Measurements from ENCODE around the gene LCA5L.

Gene LCA5L

DNA sequence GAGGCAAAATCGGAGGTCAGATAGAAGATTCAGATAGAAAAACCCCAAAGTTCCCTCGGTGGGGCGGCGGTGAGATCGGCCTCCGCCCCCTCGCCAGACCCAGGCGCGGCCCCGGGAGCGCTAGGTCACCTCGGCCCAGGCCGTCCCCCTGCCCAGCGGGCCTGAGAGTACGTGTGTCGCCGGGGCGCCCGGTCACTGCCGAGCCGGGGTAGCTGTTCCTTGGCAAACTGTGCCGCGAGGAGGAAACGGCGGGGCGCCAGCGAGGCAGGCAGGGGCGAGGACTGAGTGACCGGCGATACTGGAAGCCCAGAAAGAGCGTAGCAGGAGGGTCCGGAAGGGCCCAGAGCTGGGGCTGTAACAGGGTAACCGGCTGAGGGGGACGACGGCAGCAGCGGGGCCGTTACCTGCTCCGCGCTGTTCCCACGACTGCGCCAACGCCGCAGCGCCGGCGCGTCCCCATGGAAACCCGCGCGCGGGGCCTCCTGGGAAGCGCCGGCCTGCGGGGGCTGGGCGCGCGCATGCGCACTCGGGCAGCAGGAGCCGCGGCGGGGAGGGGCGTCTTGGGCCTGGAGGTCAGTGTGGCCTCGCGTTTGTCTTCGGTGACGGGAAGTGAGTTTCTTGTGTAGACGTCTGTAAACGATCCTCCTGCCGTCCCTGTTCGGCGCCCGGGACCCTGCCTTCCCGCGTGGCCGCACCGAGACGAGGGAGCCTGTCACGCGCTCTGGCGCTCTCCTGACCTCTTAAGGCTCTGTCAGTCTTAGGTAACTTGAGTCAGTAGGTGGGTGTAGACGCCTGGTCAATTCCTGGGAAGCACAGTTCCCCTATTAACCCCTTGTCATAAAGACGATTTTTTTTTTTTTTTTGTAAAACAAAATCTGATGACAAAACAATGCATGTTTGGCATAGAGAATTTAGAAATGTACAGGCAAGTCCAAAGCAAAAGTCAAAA, at the start of gene LCA5L:
Gene LCA5L, minus strand, starts transcription at position 458 of the 949 bp plus-strand sequence. CDS start 17,285 bp downstream, outside the sequence.
- DNase-seq, result peak; percentile 57 to 92

DNA sequence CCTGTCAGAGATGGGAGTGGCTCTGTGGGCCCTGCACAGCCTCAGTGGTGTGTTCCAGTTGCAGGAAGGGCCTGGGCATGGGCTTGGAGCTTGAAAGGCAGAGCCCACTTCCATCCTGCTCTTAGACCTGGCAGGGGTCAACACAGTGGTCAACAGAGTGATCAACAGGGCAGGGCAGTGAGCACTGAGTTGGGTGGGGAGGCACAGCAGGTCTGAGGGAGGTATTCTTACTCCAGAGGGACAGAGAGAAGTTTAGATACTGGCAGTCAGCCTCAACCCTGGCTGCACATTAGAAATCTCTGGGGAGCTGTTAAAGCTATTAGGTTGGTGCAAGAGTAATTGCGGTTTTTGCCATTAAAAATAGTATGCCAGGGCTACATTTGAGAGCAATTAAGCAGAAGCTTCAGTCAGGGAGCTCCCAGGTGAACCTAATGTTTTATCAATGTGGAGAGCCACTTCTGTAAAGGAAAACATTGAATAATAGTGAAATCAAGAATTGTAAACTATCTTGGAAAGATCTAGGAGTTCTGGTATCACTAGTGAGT, 43.9 kb upstream of the LCA5L start:
- peak; percentile 7 to 47 for DNase-seq

DNA sequence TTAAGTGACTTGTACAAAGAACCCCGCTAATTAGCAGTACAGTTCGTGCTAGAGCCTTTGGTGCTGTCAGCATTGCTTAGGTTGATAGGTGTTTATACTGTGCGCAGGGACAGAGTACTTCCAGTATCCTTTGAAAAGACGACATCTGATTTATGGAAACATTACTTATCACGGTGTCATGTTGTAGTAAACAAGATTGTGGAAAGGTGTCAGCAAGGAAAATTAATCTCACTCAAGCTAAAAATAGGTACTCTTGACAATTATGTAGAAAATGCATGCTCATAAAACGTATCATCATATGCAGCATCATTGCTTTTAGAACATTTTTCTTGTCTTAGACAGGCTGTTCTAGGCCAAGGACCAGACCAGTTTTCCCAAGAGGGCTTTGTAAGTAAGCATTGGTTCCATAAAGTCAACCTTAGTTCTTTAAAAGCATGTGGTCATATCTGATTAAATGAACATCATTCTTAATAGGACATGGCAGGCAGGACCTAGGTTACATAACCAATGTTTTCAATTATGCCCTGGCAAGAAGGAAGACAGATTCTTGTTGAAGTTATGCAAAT, 39.2 kb upstream of the LCA5L start:
- no peak for DNase-seq

DNA sequence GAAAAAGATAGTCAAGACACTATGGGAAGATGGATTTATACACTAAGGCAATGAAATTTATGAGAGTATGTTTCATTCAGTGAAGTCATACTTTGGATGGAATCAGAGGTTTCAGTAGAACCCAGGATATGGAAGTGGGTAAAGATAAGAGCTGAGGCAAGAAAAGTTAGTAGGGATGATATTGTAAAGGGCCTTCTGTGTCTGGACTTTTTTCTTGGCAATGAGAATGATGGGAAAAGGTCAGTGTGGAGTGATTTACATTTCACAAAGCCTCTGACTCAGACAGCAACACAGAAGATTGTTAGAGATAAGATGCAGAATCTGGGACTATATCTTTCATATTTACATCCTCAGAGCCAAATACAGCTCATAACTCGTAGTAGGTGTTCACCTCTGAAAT, 38.3 kb upstream of the LCA5L start:
- no peak for DNase-seq

DNA sequence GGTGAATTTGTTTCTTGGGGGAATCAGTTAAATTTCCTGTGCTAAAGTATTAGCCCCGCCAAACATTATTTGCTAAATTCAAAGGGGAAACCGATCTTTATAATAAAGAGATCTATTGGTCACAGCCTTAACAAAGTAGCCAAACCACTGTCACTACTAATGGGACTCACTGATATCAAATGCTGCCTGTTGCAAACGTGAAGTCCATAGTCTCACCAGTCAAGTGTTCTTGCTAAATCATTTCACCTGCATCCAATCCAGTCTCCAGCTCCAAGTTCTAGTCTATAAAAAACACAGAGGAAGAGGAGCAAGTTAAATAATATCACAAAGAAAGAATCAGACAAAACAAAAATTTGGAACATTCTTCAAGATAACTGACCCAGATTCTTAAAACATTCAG, 36.3 kb upstream of the LCA5L start:
- DNase-seq, result no peak

DNA sequence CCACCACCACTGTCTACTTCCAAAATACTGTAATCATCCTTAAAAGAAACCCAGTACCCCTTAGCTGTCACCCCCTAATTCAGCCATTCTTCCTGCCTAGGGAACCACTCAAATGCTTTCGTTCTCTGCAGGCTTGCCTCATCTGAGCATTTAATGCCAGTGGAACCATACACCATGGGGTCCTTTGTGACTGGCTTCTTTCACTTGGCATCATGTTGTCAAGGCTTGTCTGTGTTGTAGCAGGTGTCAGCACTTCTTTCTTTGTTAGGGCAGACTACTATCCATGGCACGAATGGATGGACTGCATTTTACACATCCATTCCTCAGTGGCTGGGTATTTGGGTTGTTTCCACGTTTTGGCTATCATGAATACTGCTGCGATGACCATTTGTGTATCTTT, 34.7 kb upstream of the LCA5L start:
- DNase-seq, result no peak

DNA sequence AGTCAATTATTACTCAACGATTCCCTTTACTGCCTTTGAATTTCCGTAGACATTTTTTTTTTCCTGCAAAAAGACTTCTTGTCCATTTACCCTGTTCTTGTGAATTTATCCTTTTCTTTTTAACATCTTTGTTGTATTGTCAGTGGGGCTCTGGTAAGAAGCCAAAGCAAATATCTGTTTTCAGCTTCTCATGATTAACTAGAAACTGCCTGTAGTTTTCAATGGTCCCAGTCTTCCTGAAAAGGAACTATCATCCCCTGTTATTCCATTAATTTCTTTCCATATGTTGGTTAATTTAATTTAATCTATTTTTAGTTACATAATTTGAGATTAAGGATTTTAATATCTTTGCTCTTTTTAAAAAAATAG, 34.2 kb upstream of the LCA5L start:
- no peak for DNase-seq

DNA sequence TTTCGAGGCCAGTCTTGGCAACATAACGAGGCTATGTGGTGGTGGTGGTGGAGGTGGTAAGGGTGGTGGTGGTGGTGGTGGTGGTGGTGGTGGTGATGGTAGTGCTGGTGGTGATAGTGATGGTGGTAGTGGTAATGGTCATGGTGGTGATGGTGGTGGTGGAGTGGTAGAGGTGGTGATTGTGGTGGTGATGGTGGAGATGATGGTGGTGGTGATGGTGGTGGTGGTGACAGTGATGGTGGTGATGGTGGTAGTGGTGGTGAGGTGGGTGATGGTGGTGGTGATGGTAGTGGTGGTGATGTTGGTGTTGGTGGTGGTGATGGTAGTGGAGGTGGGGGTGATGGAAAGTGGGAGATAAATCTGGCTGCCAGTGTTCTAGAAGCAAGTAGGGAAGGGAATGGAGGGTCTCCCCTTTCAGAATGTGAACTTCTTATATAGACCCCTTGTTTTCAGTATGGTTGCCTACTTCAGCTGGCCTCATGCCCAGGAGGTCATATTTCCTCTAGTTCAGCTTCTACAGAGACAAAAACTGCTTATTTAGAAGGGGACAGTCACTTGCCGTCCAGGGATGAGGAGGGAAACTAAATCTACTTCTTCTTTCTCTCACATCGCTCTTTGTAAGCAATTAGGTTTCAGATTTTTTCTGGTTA, 33.7 kb upstream of the LCA5L start:
- DNase-seq, result no peak

DNA sequence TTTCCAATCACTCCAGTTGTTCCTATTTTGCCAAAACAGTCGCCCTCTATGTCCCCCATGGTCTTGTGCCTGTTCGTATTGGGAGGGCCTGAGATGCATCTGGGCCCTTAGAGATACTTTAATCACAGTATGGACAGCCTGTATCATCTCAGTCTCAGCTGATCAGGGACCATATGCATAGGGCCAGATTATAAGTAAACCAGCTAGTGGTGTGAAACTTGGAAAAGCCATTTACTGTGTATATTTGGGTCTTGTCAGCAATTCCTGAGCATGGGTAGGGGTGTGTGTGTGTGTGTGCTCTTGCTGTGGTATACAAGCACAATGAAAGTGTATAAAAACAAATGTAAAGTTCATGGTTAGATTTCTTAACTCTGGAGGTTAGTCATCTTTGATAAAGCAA, 29.0 kb upstream of the LCA5L start:
- no peak for DNase-seq

DNA sequence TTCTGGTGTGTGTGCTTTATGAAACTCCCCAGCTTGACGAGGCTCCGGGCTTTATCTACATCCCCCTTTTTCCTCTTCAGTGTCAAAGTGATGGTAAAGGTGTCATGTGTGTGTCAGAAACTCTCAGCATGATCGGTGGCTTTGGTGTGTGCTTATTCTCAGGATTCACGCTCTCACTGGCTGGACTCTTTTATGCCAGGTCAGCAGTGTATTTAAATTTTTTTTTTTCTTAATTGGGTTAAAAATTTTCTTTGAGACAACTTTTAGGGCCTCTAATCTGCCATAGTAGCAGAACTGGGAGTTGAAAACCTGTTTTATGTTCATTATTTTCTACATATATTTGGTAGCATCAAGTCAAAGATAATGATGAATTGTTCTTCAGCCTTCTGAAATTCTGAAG, 27.2 kb upstream of the LCA5L start:
- no peak for DNase-seq

DNA sequence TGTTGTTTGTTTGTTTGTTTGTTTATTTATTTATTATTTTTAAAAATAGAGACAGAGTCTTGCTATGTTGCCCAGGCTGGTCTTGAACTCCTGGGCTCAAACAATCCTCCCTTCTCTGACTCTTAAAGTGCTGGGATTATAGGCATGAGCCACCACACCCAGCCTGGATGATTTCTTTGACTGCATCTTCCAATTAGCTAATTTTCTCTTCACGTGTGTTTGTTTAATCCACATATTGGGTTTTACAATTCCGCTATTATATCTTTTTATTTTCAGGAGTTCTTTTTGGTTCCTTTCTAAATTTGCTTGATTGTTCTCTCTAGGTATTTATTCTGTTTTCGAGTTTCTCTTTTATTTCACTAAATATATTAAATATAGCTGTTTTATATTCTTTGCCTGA, 26.0 kb upstream of the LCA5L start:
- no peak for DNase-seq

DNA sequence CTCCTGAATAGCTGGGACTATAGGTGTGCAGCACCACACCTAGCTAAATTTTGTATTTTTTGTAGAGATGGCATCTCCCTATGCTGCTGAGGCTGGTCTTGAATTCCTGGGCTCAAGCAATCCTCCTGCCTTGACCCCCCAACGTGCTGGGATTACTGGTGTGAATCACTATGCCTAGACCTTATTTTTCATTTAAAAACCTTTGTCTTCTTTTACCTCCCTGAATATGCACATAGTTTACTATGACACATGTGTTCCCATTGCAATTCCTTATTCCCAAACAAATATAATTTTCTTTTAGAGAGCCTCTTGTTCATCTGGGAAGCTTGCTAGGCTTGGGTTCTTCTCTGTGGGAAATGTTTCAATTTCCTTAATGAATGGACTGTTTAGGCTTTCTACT, 23.0 kb upstream of the LCA5L start:
- DNase-seq, result no peak

DNA sequence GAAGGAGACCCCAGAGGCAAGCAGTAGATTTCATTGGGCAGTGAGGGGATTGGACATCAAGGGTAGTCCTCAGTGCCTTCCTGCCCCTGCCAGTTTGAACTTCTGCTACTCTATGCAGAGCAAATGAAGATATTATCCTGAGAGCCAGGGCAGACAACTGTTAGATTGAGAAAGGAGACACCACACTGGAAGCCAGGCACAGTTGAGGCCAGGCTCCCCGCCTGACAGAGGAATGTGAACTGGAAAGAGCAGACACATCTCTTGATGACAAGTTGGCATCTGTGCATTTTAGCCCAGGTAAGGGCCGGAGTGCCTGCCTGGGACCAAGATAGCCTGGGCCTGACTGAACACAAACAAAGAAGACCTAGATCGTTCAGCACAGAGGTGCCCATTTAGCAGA, 22.2 kb upstream of the LCA5L start:
- no peak for DNase-seq

DNA sequence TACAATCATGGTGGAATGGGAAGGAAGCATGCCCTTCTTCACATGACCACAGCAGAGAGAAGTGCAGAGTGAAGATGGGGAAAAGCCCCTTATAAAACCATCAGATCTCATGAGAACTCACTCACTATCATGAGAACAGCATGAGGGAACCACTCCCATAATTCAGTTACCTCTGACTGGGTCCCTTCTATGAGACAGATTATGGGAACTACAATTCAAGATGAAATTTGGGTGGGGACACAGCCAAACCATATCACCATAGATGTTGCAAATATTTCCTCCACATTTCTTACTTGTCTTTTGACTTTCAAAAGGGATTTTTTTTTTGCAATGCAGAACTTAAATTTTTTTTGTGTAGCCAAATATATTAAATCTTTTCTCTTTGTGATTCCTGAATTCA, 21.0 kb upstream of the LCA5L start:
- no peak for DNase-seq

DNA sequence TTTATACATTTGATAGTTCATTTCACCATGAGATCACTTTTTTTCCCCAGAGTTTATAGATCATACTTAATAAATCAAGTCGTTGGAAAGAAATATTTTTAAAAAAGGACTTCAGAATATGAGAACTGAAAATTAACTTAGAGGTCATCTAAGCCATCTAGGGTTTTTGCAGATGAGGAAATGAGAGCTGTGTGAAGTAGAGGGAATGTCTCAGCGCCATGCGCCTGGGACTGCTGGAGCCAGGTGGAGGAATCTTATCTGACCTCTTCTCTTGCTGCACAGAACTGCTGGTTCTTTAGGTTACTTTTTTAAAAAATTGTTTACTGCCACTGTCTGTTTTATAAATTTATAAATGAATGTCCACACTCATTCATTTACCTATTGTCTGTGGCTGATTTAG, 17.7 kb upstream of the LCA5L start:
- DNase-seq, result no peak

DNA sequence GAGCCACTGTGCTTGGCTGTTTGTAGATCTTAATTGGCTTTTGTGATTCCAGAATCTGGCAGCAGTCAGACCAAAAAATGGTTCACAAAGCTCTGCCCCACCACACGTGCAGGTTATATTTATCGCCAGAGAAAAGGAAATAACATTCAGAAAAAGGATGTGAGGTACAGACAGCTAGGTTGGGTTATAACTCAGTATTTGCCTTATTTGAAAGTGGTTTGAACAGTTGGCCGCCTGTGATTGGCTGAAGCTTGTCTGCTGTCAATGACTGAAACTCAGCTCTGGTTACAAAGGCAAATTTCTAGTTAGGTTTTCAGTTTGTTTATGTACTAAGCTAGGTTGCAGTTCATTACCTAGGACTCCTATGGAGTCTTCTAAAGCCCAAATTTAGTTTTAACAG, 15.8 kb upstream of the LCA5L start:
- DNase-seq, result peak in 1 of 2 experiments; percentile 6

DNA sequence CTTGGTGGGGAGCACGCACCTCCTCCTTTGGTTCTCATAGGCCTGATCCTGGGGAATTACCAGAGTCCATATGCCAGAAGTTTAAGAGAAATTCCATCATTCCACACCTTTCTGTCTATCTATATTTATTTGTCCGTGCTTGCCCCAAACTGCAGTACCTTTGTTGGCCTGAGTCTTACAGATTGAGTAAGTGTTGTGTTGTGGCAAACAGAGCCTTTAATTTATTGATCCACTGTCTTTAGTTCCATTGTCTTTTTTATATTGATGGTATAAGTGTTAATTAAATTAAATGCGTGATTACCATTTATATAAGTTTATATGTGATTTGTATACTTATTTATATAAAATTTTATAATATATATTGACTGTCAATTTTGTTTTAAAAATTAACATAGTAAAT, 11.1 kb upstream of the LCA5L start:
- peak in 1 of 2 experiments; percentile 5 for DNase-seq

DNA sequence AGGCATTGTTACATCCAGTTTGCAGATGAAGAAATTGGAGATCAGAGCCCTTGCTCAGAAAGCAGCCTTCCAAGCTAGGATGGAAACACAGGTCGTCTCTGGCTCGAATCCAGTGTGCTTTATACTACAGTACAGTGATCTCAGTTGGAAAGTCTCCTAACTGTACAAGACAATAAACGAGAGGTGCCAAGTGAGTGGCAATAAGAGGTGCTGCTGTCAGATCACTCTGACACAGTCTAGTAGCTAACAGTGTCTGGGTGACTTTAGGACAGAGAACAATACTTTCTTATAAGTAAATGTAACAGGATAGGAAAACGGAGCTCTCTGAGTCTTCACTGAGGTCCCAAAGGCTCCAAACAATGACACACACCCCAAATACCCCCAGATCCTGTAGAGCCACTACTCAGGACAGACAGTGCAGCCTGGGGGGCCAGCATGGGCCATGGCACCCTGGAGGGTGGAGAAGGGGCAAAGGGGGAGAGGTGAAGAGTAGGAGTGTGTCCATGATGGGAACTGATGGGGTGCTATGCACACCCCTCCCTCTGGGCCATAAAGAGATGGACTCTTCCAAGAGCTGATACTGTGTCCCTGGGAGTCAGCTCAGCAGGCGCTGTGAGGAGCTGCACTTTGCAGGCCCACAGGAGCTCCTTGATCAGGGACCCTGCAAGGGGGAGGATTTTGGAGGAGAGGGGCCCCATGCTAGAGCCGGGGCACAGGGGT, 9.5 kb upstream of the LCA5L start:
- DNase-seq, result no peak

DNA sequence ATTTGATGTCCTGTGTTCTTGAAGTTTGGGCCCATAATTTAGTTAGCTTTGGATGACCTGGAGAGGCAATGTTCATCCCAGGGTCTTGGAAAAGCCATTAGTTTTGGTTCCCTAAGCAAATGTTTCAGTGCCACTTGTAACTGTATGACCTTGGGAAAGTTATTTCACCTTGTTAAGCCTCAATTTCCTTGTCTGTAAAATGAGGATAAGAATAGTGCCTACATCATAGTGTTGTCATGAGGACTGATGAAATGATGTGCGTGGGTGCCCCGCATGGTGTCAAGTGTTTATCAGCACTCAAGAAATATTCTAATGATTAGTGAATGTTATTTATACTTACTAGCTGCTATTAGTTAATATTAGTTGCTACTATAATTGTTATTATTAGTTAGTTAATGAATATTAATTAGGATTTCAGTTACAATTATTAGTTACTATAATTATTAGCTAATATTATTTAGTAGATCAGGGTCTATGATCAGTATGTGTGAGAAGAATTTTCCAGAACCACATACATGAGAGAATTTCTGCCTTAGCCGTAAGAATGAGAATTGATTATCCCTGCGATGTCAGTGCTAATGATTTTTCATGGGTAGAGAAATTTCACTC, 8.1 kb upstream of the LCA5L start:
- DNase-seq, result no peak

DNA sequence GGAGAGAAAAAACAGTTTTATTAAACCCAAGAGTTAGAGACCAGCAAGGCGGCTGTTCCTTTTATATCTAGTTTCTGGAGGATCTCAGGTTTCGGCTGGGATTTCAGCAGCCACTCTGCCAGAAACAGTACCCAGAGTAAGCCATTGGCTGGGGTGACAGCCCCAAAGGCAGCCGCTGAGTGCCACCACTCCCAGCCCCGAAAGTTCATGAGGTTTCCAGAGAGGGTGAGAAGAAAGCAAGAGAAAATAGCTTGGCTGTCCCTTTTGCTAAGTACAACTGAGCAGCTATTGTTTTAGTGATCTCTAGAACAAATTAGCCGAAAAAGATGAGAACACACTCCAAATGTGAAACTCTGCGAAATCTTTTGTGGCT, 7.4 kb upstream of the LCA5L start:
- DNase-seq, result no peak

DNA sequence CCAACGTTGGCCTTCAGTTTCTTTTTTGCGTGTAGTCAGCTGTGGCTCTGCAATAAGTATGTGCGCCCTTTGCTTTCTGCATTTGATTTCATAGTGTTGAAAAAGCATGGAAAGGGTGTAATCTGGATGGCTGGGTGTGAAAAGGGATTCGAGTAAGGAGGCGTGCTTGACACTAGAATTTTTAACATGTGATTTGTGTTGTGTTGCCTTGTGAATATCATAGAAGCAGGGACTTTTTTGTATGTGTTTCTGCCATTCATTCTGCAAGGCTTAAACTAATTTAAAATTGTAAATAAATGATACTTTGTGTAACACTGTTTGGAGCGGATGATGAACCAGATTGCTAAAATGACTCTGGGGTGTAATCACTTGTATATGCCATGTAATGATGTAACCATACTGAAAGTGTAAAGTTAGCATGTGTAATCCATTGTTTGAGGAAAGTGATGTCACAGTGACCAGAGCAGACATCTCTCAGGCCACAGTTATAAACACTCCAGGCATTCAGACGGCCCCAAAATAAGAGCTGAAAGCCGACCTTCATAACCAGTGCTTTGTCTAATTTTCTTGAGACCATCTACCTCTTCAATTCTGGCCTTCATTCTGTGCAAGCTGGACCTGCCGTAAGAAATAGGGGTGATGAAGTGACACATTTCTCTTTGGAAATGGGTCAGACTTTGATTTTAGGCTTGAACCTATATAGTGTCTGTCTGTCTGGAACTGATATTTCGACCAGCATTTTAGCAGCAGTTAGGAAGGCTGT, 6.8 kb upstream of the LCA5L start:
- no peak for DNase-seq

Measured in NCI-H526 (cell line).